HG03354 (cell line): ENCODE measurements around the gene MAT1A.
"Not testable (repeated sequence)": the region's sequence is repeated elsewhere in the genome, so short reads cannot be mapped to it uniquely, and the experiment has no call there.

Experiments
- ATAC-seq: cut with Tn5 transposase; IDR thresholded peaks from one replicate; pipeline ENCODE4 v1.9.1; 2021; ENCODE audit warnings: mild to moderate bottlenecking; ENCODE audit not compliant: unreplicated experiment, poor library complexity, severe bottlenecking

The MAT1A gene

GRCh38 chr10:80236457-80236856, 53.0 kb downstream of the MAT1A start:
- not testable (repeated sequence) for ATAC-seq

- peak; percentile 100 for ATAC-seq
These were observed 54.9 kb downstream of the MAT1A start for GRCh38 chr10:80234331-80235235.

GRCh38 chr10:80233871-80234270, 55.6 kb downstream of the MAT1A start:
- ATAC-seq: not testable (repeated sequence)

GRCh38 chr10:80226723-80227122, 62.7 kb downstream of the MAT1A start:
- peak; percentile 63 for ATAC-seq

- not testable (repeated sequence) for ATAC-seq
These were observed 66.4 kb downstream of the MAT1A start for GRCh38 chr10:80223031-80223419.
